Activated T-cell treated with anti-CD3 and anti-CD28 coated beads, Interleukin-2, amount 50 U/mL, for 4 hours (primary cell): Measurements from ENCODE around the gene GPR3. TPM values are rescaled to one million over a fixed set of nuclear protein-coding genes. Genes with fewer than 3 reads are reported as not detected.

Source experiments
- ATAC-seq, 2 donors: fragments of 200-7000 bp; cut with Tn5 transposase; one replicate each; pipeline ENCODE4 v1.10.0; 2021
- DNase-seq: peaks from one replicate; pipeline ENCODE4 v3.0.0-alpha.2; 2020
- H3K27me3 Mint-ChIP-seq: one replicate; pipeline ENCODE4 v1.8.0; 2021; ENCODE audit warnings: low read depth, mixed read lengths
- H3K36me3 Mint-ChIP-seq: one replicate; pipeline ENCODE4 v1.8.0; 2022; ENCODE audit warnings: mixed read lengths; ENCODE audit not compliant: insufficient read depth
- H3K4me1 Mint-ChIP-seq: one replicate; pipeline ENCODE4 v1.8.0; 2021; ENCODE audit warnings: low read depth, mixed read lengths
- H3K4me3 Mint-ChIP-seq: one replicate; pipeline ENCODE4 v1.8.0; 2021; ENCODE audit warnings: mild to moderate bottlenecking, moderate library complexity, mixed read lengths
- H3K9me3 Mint-ChIP-seq: one replicate; pipeline ENCODE4 v1.8.0; 2021; ENCODE audit warnings: mixed read lengths
- total RNA-seq, 3 donors: library from RNA; stranded (reverse); gene quantifications; one replicate each; pipeline ENCODE4 v1.2.1, GENCODE V29; 2021

The GPR3 gene
- total RNA-seq, 3 donors from 2014 or later: 2.7 to 4.9 (median 3.4) TPM

DNA sequence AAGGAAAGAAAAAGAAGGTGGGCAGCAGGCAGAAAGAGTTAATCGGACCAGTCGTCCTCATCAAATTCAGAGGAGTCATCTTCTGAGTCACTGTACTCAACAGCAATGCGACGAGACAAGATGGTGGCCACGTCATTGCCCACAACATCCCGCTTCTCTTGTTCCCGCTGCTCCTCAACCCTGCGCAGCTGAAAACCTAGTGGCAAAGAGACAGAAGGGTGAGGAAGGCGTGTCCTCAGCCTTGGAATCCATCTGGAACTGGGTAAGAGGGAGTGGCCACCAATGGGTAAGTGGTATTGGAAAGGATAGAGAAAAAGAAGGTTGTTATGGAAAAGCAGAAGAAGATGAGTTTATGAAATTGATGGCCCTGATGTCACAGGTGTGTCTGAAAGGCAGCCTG is 15.7 kb downstream of the GPR3 start:
- Mint-ChIP-seq H3K4me1 (peaks cover 13% of the 10 kb centered on the region), H3K36me3 (peaks cover 33% of the 10 kb centered on the region), H3K27me3 (no peaks in the 10 kb centered on the region), H3K4me3 (no peak overlapping the region), H3K9me3 (no peaks in the 10 kb centered on the region)
- DNase-seq: no peak
- ATAC-seq: no peak

DNA sequence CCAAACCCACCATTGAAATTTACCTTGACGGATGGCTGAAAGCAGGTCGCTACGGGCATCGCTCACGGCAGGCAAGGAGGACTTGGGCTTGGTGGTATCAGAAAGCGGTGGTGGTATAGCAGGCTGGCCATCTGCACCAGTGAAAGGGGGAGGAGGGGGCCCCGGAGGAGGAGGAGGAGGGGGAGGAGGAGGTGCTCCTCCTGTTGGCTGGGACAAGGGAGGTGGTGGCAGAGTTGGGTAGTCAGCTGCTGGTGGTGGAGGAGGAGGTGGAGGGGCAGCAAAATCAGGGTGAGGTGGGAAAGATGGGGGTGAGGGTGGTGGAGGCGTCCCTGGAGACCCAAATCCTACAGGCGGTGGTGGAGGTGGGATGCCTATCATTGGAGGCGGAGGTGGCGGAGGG is 17.2 kb downstream of the GPR3 start:
- DNase-seq: no peak
- ATAC-seq: no peak
- no peak overlapping the region for H3K4me3 Mint-ChIP-seq
- H3K27me3 Mint-ChIP-seq: no peaks in the 10 kb centered on the region
- H3K9me3 Mint-ChIP-seq: no peaks in the 10 kb centered on the region
- H3K4me1 Mint-ChIP-seq: peaks cover 2% of the 10 kb centered on the region
- H3K36me3 Mint-ChIP-seq: peaks cover 43% of the 10 kb centered on the region

DNA sequence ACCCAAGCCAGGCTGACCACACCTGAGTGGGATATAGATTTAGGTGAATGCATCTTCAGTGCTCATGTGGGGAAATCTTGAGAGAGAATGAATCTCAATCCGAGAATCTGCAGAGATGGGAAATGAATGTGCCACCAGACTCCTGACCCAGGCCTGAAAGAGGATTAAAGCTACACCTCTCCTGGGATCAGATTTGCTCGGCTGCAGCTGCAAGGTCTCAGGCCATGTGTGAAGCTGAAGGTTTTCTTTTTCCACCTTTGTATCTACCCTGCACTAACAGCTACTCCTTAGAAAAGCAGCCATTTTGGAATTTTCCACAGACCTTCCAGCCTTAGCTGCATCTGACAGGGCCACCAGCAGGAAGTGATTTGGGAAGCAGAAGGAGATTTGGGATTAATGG is 18.3 kb downstream of the GPR3 start:
- Mint-ChIP-seq H3K4me1 (peaks cover 3% of the 10 kb centered on the region), H3K36me3 (peaks cover 52% of the 10 kb centered on the region), H3K9me3 (no peaks in the 10 kb centered on the region), H3K27me3 (no peaks in the 10 kb centered on the region), H3K4me3 (no peak overlapping the region)
- DNase-seq (no peak), ATAC-seq (no peak)

DNA sequence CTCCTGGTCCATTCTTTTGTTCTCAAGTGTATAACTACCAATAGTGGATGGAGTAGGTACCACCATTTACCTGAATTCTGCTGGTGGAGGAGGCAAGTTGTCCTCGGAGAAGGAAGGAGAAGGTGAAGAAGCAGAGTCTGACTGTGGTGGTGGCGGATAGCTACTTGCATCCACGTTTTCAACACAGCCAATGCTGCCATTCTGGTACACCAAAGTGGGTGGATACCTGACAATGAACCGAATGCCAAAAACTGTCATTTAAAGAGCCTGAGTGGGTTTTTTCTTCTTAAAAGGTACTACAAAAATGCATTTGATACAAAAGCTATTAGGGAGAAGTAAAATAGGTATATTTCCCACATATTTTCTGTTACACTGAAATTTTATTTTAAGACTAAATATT is 20.1 kb downstream of the GPR3 start:
- peaks cover 18% of the 10 kb centered on the region for H3K4me1 Mint-ChIP-seq
- ATAC-seq: no peak
- no peak for DNase-seq
- no peak overlapping the region for H3K4me3 Mint-ChIP-seq
- H3K9me3 Mint-ChIP-seq: no peaks in the 10 kb centered on the region
- H3K27me3 Mint-ChIP-seq: no peaks in the 10 kb centered on the region
- peaks cover 53% of the 10 kb centered on the region for H3K36me3 Mint-ChIP-seq

DNA sequence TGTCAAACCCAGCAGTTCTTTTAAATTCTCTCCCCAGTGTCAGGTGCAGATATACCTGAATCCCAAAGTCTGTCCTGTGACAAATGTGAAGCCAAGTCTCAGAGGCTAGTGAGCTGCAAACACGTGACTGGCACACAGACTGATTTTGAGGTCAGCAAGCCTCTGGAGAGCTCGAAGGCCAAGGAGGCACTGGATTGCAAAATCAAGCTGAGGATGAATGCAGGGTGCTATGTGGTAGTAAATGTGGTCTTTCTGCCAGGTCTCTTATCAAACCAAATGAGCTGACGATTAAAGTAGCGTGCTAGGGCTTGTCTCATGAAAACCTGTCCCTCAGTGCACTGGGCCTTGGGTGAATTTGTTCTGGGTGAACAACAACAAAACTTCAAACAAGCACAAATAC is 20.6 kb downstream of the GPR3 start:
- peaks cover 51% of the 10 kb centered on the region for H3K36me3 Mint-ChIP-seq
- H3K4me1 Mint-ChIP-seq: peaks cover 20% of the 10 kb centered on the region
- no peak overlapping the region for H3K4me3 Mint-ChIP-seq
- no peaks in the 10 kb centered on the region for H3K27me3 Mint-ChIP-seq
- no peak for ATAC-seq
- DNase-seq: no peak
- no peaks in the 10 kb centered on the region for H3K9me3 Mint-ChIP-seq

DNA sequence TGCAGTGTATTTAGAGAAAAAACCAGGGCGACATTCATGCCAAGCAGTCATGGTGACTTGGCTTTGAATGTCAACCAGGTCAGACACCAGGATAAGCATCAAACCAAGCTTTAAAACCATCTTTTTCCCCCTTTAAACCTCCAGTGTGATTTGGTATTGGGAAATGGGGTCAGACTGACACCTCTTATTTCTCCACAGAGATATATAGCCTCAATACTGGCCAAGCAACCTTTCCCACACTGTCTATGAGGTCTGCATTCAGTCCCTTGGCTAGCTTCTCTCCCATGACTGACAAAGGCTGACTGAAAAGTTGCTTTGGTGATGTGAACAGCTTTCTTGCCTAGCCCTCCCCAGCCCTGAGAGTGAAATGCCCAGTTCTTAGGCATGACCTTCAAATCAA is 21.7 kb downstream of the GPR3 start:
- no peak overlapping the region for H3K4me3 Mint-ChIP-seq
- DNase-seq (no peak), ATAC-seq (no peak)
- peaks cover 56% of the 10 kb centered on the region for H3K36me3 Mint-ChIP-seq
- no peaks in the 10 kb centered on the region for H3K9me3 Mint-ChIP-seq
- no peaks in the 10 kb centered on the region for H3K27me3 Mint-ChIP-seq
- peaks cover 31% of the 10 kb centered on the region for H3K4me1 Mint-ChIP-seq

DNA sequence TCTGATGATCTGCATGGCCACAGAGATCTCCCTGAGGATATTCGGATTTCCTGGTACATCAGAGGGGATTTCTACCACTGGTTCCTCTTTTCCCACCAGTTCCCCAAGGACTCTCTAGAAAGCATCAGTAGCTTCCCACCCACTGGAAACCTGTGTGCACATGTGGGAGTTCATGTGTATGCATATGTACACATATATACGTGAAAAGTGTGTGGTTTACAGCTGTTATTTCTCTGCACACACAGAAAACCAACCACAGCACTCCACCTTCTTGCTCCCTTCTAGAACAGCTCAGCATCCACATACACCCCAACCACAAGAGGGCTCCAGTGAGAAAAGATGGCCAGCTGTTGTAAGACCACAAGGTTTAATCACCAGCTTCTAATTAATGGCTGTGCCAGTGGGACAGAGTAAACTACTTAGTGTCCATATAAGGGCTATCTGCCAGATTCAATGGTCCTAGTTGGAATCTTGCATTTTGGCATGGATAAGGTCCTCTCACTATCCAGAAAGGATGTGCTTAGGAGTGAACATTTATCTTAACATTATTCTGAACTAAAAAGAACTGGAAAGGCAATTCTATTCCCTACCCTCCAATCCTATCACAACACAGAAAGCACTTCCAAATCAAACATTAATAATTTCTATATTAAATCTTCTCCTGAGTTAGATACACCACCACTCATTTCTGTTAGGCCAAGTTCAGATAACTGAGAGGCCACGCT is 24.1 kb downstream of the GPR3 start:
- Mint-ChIP-seq H3K9me3 (no peaks in the 10 kb centered on the region), H3K27me3 (no peaks in the 10 kb centered on the region), H3K4me1 (peaks cover 41% of the 10 kb centered on the region), H3K36me3 (peaks cover 47% of the 10 kb centered on the region), H3K4me3 (no peak overlapping the region)
- ATAC-seq (peak; percentile 61 to 62), DNase-seq (peak; percentile 44)

DNA sequence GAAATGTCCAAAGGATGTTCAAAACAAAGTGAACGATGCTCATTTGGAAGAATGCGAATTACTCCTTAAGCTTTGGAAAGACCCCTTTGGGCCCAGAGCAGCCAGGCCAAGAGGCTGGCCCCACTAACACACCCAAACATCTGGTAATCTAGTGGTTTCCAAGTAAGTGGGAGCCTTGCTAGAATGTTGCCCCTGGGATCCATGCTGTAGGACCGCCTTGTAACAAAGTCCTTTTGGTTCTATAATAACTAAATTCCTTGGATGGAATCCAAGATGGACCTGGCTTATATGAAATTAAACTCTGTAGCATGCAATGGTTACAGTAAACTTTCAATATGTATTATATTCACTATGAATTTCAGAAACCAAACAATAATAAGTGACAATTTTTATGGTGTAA is 25.3 kb downstream of the GPR3 start:
- no peak for DNase-seq
- H3K4me1 Mint-ChIP-seq: peaks cover 51% of the 10 kb centered on the region
- no peak overlapping the region for H3K4me3 Mint-ChIP-seq
- ATAC-seq: no peak
- peaks cover 41% of the 10 kb centered on the region for H3K36me3 Mint-ChIP-seq
- no peaks in the 10 kb centered on the region for H3K27me3 Mint-ChIP-seq
- no peaks in the 10 kb centered on the region for H3K9me3 Mint-ChIP-seq

DNA sequence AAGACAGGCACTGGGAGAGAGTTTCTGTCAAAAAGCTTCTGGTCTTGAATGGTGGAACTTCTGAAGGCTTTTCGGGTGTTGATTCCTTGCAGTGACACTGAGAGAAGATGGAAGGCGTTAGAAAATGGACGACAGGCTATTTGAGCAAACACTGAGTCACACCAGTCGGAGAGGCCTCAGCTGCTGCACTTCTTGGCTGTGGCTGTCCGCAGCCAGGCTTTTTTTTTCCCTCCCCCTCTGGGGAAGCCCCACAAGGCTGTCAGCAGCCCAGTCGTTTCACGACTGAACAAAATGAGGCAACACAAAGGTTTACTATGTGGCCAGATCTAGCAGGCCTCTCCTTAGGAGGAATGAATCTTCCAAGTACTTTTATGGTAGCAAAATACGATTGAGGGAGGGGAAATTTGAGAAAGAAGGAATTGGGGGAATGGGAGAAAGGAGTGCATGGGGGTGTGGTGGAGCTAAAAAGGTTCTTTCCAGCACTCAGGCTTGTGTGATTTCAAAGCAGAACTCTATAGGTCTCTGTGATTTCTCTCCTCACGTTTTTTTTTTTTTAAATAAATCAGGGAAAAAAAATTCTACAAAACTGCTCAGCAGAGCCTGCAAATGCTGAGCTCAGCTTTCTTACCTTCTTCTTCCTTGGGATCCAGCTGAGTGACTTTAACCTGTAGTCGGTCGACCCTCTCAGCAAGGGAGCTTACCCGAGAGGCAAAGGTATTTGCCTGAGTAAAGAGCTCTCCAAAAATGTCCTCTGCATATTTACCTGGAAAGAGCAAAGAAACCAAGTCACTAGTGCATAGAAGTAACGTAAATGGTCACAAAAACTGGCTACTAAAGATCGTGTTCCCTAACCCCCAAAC is 26.1 kb downstream of the GPR3 start:
- Mint-ChIP-seq H3K9me3 (no peaks in the 10 kb centered on the region), H3K4me3 (peak overlapping the region; percentile 39), H3K27me3 (no peaks in the 10 kb centered on the region), H3K4me1 (peaks cover 55% of the 10 kb centered on the region), H3K36me3 (peaks cover 34% of the 10 kb centered on the region)
- peak; percentile 91 to 94 for ATAC-seq
- peak; percentile 24 for DNase-seq

DNA sequence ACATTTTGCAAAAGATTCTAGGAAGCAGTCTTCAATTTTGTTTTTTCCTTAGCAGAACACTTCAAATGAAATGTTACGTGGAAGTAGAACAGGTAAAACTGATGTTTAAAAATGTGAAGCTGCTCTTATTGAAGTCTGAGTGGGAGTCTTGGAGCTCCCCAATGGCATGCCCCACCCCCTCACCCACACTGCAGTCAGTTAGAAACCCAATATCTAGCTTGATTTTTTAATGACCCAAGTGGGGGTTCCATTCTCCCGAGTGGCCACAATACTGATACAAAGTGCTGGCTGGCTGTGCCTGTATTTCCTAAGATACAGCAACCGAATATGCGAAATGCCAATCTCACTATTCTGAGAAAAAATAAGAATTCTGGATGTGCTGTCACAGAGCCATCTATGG is 31.3 kb downstream of the GPR3 start:
- Mint-ChIP-seq H3K4me1 (peaks cover 64% of the 10 kb centered on the region), H3K4me3 (no peak overlapping the region), H3K9me3 (no peaks in the 10 kb centered on the region), H3K36me3 (peaks cover 17% of the 10 kb centered on the region), H3K27me3 (no peaks in the 10 kb centered on the region)
- DNase-seq: no peak
- no peak for ATAC-seq

DNA sequence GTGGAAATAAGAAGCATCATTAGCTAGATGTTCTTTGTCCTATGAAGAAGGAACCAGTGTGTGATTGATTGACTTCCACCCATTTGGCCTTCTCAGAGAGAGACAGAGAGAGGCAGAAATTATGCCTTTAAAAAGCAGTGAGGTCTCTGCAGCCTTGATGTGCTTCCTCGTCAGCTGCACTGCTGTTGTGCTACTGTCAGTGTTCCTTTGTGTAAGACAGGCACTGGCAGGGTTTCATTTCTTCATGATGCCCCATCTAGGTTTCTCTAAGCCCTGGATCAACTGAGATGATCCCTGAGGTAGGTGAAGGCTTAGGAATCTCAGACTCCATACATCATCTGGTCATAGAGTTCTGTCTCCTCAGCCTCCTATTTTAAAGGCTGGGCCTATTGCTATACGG is 34.9 kb downstream of the GPR3 start:
- Mint-ChIP-seq H3K27me3 (no peaks in the 10 kb centered on the region), H3K4me3 (no peak overlapping the region)
- ATAC-seq: no peak

DNA sequence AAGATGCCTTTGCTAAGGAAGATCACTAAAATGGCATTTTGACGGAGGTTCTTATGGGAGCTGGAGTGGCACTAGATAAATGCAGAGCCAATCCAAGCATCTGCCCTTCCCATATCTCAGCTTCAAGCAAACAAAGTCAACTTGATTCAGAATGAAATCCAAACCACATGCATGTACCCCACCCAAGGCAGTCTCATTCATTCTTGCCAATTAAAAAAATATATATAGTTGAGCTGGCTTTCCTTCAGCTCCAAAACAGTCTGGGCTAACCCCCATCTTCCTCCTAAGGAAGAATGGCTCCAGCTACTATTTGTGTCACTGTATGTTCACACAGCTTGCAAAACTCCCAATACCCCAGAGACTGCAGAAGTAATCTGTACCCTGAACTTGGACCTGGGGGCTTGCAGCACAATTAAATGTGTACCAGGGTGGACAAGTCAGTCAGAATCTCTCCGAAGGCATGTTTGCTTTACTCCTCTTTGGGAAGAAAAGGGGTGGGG is 35.4 kb downstream of the GPR3 start:
- no peak for ATAC-seq
- peak overlapping the region; percentile 77 for H3K4me3 Mint-ChIP-seq
- no peaks in the 10 kb centered on the region for H3K9me3 Mint-ChIP-seq
- DNase-seq: no peak
- H3K36me3 Mint-ChIP-seq: peaks cover 16% of the 10 kb centered on the region
- peaks cover 68% of the 10 kb centered on the region for H3K4me1 Mint-ChIP-seq
- no peaks in the 10 kb centered on the region for H3K27me3 Mint-ChIP-seq

More for the DNA sequence above, 34.9 kb downstream of the GPR3 start:
- no peaks in the 10 kb centered on the region for H3K9me3 Mint-ChIP-seq
- no peak for DNase-seq
- H3K36me3 Mint-ChIP-seq: peaks cover 16% of the 10 kb centered on the region
- peaks cover 73% of the 10 kb centered on the region for H3K4me1 Mint-ChIP-seq

DNA sequence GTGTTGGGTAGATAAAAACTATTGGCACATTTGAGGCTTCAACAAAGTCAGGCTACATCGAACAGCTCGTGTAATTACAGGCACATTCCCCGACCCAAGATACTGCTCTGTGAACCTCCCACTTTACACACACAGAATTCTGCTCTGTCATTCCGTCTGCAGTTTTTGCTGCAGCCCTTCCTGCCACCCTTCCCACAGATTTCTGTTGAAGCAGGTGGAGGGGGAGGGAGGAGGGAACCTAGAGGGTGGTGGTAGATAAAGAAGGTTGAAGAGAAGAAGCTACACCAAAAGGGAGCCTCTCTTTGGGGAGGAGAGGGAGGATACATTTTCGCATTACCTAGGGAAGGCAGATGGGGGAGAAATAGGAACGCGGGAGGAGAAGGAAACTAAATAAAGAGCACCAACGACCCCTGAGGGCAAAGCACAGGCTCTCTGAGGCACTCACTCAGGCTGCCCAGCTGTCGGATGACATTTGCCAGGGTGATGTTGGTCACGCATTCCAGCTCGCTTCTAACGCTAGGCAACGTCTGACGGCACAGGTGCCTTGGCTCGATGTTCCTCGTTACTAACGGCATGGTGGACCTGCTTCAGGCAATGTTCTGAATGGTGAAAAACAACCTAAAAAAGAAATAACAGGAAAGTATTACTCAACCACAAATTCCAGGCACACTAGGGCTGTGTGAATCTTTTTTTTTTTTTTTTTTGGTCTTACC is 36.0 kb downstream of the GPR3 start:
- Mint-ChIP-seq H3K9me3 (no peaks in the 10 kb centered on the region), H3K27me3 (no peaks in the 10 kb centered on the region), H3K36me3 (peaks cover 16% of the 10 kb centered on the region), H3K4me1 (peaks cover 71% of the 10 kb centered on the region), H3K4me3 (peak overlapping the region; percentile 77)
- ATAC-seq: peak; percentile 73 to 81
- peak; percentile 14 for DNase-seq

DNA sequence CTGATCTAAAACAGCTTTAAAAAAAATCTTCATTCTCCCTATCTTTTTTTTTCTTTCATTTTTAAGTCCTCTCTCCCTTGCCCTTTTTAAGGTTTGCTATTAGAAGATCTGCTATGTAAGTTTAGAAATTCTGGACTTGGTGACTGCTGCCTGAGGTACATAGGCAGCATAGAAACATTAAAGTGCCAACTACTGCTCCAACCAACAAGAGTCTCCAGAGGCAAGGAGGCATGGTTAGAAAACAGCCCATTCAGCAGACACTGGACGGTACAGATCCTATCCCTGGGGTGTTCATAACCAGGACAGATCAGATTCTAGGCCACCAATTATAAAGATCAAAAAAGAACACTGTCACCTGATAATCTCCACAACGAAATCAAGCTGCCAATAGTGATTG is 36.6 kb downstream of the GPR3 start:
- peaks cover 16% of the 10 kb centered on the region for H3K36me3 Mint-ChIP-seq
- ATAC-seq: no peak
- no peaks in the 10 kb centered on the region for H3K9me3 Mint-ChIP-seq
- no peaks in the 10 kb centered on the region for H3K27me3 Mint-ChIP-seq
- H3K4me3 Mint-ChIP-seq: peak overlapping the region; percentile 77
- DNase-seq: no peak
- peaks cover 71% of the 10 kb centered on the region for H3K4me1 Mint-ChIP-seq
